H1 (cell line): ENCODE results near the gene ARHGAP22. TPM values are rescaled to one million over a fixed set of nuclear protein-coding genes. Genes with fewer than 3 reads are reported as not detected.

Source experiments
- CTCF ChIA-PET: fragments of 300-600 bp; sonication (Branson Sonifier 250); formaldehyde crosslinking; loops from one replicate; lab custom pipeline; 2021; ENCODE audit not compliant: partially characterized antibody; lab: Charles Lee
- POLR2A ChIA-PET: fragments of 300-600 bp; sonication (Branson Sonifier 250); formaldehyde crosslinking; loops from one replicate; lab custom pipeline; 2021; ENCODE audit warnings: inconsistent platforms; ENCODE audit not compliant: partially characterized antibody; lab: Charles Lee
- DNase-seq, 2 experiments: peaks; one replicate each; pipeline versions ENCODE4 v3.0.0 to v3.0.0-alpha.2; 2010 to 2022; ENCODE audit warnings: low spot score in 2 of 2, low read depth in 1 of 2, mixed read lengths in 1 of 2
- FAIRE-seq: peaks from 2 replicates; lab custom pipeline; 2011; peaks lifted over from hg19 to GRCh38; lab: Jason Lieb, UNC
- H2AFZ ChIP-seq: 2 replicates; pipeline ENCODE4 v1.8.1; 2012; ENCODE audit warnings: low read length, inconsistent platforms
- H2AK5ac ChIP-seq: 2 replicates; pipeline ENCODE4 v1.6.1; 2013; ENCODE audit warnings: low read depth, low read length
- H2BK120ac ChIP-seq: replicated peaks from 2 replicates; pipeline ENCODE3; 2013; ENCODE audit warnings: low read depth, low read length, inconsistent platforms
- H2BK12ac ChIP-seq: 2 replicates; pipeline ENCODE4 v1.6.1; 2013; ENCODE audit warnings: low read depth, low read length
- H2BK15ac ChIP-seq: 2 replicates; pipeline ENCODE4 v1.6.1; 2013; ENCODE audit warnings: low read length
- H2BK20ac ChIP-seq: 2 replicates; pipeline ENCODE4 v1.6.1; 2013; ENCODE audit warnings: low read length
- H2BK5ac ChIP-seq: 2 replicates; pipeline ENCODE4 v1.6.1; 2013; ENCODE audit warnings: low read depth, low read length
- H3K14ac ChIP-seq: 2 replicates; pipeline ENCODE4 v1.6.1; 2013; ENCODE audit warnings: inconsistent platforms; ENCODE audit not compliant: insufficient read length
- H3K18ac ChIP-seq: 2 replicates; pipeline ENCODE4 v1.6.1; 2013; ENCODE audit warnings: low read length; ENCODE audit errors: extremely low read depth
- H3K23ac ChIP-seq: 2 replicates; pipeline ENCODE4 v1.6.1; 2013; ENCODE audit warnings: inconsistent platforms; ENCODE audit not compliant: insufficient read length
- H3K23me2 ChIP-seq: 2 replicates; pipeline ENCODE4 v1.6.1; 2013; ENCODE audit warnings: low read depth, low read length
- H3K27ac ChIP-seq: 2 replicates; pipeline ENCODE4 v1.6.1; 2011; ENCODE audit warnings: low read depth, low read length, inconsistent platforms
- H3K27me3 ChIP-seq, 4 experiments: replicated peaks in 1 of 4; 1 replicate in 1 of 4; 2 replicates in 3 of 4; pipeline versions ENCODE4 v1.6.1 to v1.8.1; 2011 to 2013; ENCODE audit warnings: low read length in 3 of 4, mild to moderate bottlenecking in 3 of 4, inconsistent platforms in 2 of 4, mixed read lengths in 2 of 4, moderate library complexity in 1 of 4; ENCODE audit not compliant: control insufficient read depth in 3 of 4, insufficient read depth in 3 of 4; ENCODE audit errors: extremely low read depth in 1 of 4
- H3K36me3 ChIP-seq, 4 experiments: 2 replicates each; pipeline versions ENCODE4 v1.6.1 to v1.8.1; 2011 to 2013; ENCODE audit warnings: mild to moderate bottlenecking in 4 of 4, low read length in 3 of 4, moderate library complexity in 2 of 4, control low read depth in 1 of 4, inconsistent platforms in 1 of 4; ENCODE audit not compliant: insufficient read depth in 4 of 4, control insufficient read depth in 2 of 4
- H3K4ac ChIP-seq: replicated peaks from 2 replicates; pipeline ENCODE3; 2013; ENCODE audit warnings: low read length, low read depth, mixed read lengths, inconsistent platforms; ENCODE audit not compliant: insufficient read length
- H3K4me1 ChIP-seq, 4 experiments: replicated peaks in 1 of 4; 1 replicate in 1 of 4; 2 replicates in 3 of 4; pipeline versions ENCODE4 v1.6.1 to v1.8.1; 2011 to 2013; ENCODE audit warnings: low read length in 3 of 4, inconsistent platforms in 2 of 4, mixed read lengths in 1 of 4; ENCODE audit not compliant: insufficient read depth in 4 of 4, control insufficient read depth in 3 of 4
- H3K4me2 ChIP-seq, 2 experiments: 2 replicates each; pipeline versions ENCODE4 v1.6.1 to v1.8.1; 2011 to 2013; ENCODE audit warnings: low read depth in 2 of 2, low read length in 2 of 2, control low read depth in 1 of 2, inconsistent platforms in 1 of 2, mild to moderate bottlenecking in 1 of 2; ENCODE audit not compliant: insufficient read depth in 1 of 2
- H3K4me3 ChIP-seq, 4 experiments: fragments of 200-600, 300-600 bp in 1 of 4; sonication (generic), shearing (Covaris generic), sonication (Bioruptor Twin) in 1 of 4; 2 replicates each; pipeline versions ENCODE4 v1.5.1 to v1.8.1; 2011 to 2016; ENCODE audit warnings: low read length in 4 of 4, low read depth in 3 of 4, control low read depth in 2 of 4, inconsistent platforms in 2 of 4, mild to moderate bottlenecking in 2 of 4, mixed read lengths in 1 of 4, moderate library complexity in 1 of 4; ENCODE audit not compliant: insufficient read depth in 2 of 4; ENCODE audit errors: extremely low read depth in 1 of 4
- H3K56ac ChIP-seq: replicated peaks from 2 replicates; pipeline ENCODE3; 2013; ENCODE audit warnings: low read depth, mild to moderate bottlenecking, mixed read lengths, low read length, inconsistent platforms; ENCODE audit not compliant: insufficient read length
- H3K79me1 ChIP-seq: 2 replicates; pipeline ENCODE4 v1.6.1; 2013; ENCODE audit warnings: low read depth, low read length, control low read depth
- H3K79me2 ChIP-seq, 2 experiments: 2 replicates each; pipeline versions ENCODE4 v1.6.1 to v1.8.1; 2012 to 2013; ENCODE audit warnings: low read length in 2 of 2, mild to moderate bottlenecking in 2 of 2, inconsistent platforms in 1 of 2; ENCODE audit not compliant: insufficient read depth in 2 of 2, control insufficient read depth in 1 of 2
- H3K9ac ChIP-seq, 4 experiments: replicated peaks in 1 of 4; 1 replicate in 1 of 4; 2 replicates in 3 of 4; pipeline versions ENCODE4 v1.6.1 to v1.8.1; 2011 to 2013; ENCODE audit warnings: low read depth in 3 of 4, low read length in 3 of 4, control low read depth in 2 of 4, mild to moderate bottlenecking in 2 of 4, moderate library complexity in 2 of 4, inconsistent platforms in 1 of 4; ENCODE audit errors: extremely low read depth in 1 of 4
- H3K9me3 ChIP-seq, 2 experiments: 2 replicates each; pipeline versions ENCODE4 v1.6.1 to v1.8.1; 2012 to 2013; ENCODE audit warnings: mild to moderate bottlenecking in 2 of 2, moderate library complexity in 2 of 2, control low read depth in 1 of 2, inconsistent platforms in 1 of 2, low read depth in 1 of 2, low read length in 1 of 2, mixed read lengths in 1 of 2; ENCODE audit not compliant: insufficient read depth in 2 of 2
- H4K20me1 ChIP-seq, 2 experiments: replicated peaks in 1 of 2; 2 replicates each; pipeline versions ENCODE3 to v1.8.1; 2011 to 2013; ENCODE audit warnings: inconsistent platforms in 2 of 2, low read length in 2 of 2, mild to moderate bottlenecking in 1 of 2; ENCODE audit not compliant: insufficient read depth in 2 of 2, control insufficient read depth in 1 of 2
- H4K5ac ChIP-seq: 2 replicates; pipeline ENCODE4 v1.6.1; 2013; ENCODE audit warnings: low read length, low read depth, mixed read lengths, inconsistent platforms; ENCODE audit not compliant: insufficient read length
- H4K8ac ChIP-seq: 2 replicates; pipeline ENCODE4 v1.8.0; 2013; ENCODE audit warnings: mild to moderate bottlenecking, moderate library complexity, low read length, inconsistent platforms; ENCODE audit not compliant: insufficient read depth; ENCODE audit errors: extremely low read depth
- H4K91ac ChIP-seq: replicated peaks from 2 replicates; pipeline ENCODE3; 2013; ENCODE audit warnings: low read length, mixed read lengths, inconsistent platforms; ENCODE audit not compliant: insufficient read length
- BCL11A ChIP-seq, 2 experiments: IDR thresholded peaks; one replicate each; pipeline ENCODE4 v1.6.1; 2011; ENCODE audit warnings: low read depth in 2 of 2, low read length in 2 of 2, mild to moderate bottlenecking in 2 of 2
- CHD1 ChIP-seq: IDR thresholded peaks from 2 replicates; pipeline ENCODE4 v1.6.1; 2012; ENCODE audit warnings: low read depth, low read length, improper control_type of control experiment
- E2F6 ChIP-seq: IDR thresholded peaks from 2 replicates; pipeline ENCODE4 v1.6.1; 2012; ENCODE audit warnings: inconsistent platforms
- HDAC2 ChIP-seq, 2 experiments: fragments of 300-600 bp in 1 of 2; sonication (generic) in 1 of 2; IDR thresholded peaks; 2 replicates each; pipeline ENCODE4 v1.6.1; 2011 to 2012; ENCODE audit warnings: low read depth in 2 of 2, low read length in 2 of 2, mild to moderate bottlenecking in 2 of 2, moderate library complexity in 2 of 2, borderline replicate concordance in 1 of 2, inconsistent platforms in 1 of 2
- JUN ChIP-seq: IDR thresholded peaks from 2 replicates; pipeline ENCODE4 v1.6.1; 2011; ENCODE audit warnings: low read depth, mild to moderate bottlenecking, improper control_type of control experiment, low read length
- KDM4A ChIP-seq: IDR thresholded peaks from one replicate; pipeline ENCODE4 v1.7.1; 2012; ENCODE audit warnings: low read depth, mild to moderate bottlenecking, moderate library complexity, low read length, inconsistent platforms; ENCODE audit not compliant: severe bottlenecking
- POLR2AphosphoS5 ChIP-seq: IDR thresholded peaks from 2 replicates; pipeline ENCODE4 v1.6.1; 2011; ENCODE audit warnings: low read depth, low read length
- RAD21 ChIP-seq, 2 experiments: IDR thresholded peaks in 1 of 2; conservative IDR thresholded peaks in 1 of 2; 2 replicates each; pipeline ENCODE4 v1.6.1; 2011; ENCODE audit warnings: low read depth in 2 of 2, low read length in 2 of 2, improper control_type of control experiment in 1 of 2, inconsistent platforms in 1 of 2, mild to moderate bottlenecking in 1 of 2, moderate library complexity in 1 of 2
- RBBP5 ChIP-seq: IDR thresholded peaks from 2 replicates; pipeline ENCODE4 v1.7.1; 2012; ENCODE audit warnings: low read depth, mild to moderate bottlenecking, inconsistent platforms, low read length, moderate library complexity, borderline replicate concordance
- RXRA ChIP-seq: IDR thresholded peaks from 2 replicates; pipeline ENCODE4 v1.6.1; 2011; ENCODE audit warnings: low read depth, mild to moderate bottlenecking, low read length, moderate library complexity; ENCODE audit not compliant: insufficient read depth
- SP2 ChIP-seq: IDR thresholded peaks from 2 replicates; pipeline ENCODE4 v1.6.1; 2012; ENCODE audit warnings: mild to moderate bottlenecking, low read length, inconsistent platforms
- SRF ChIP-seq: IDR thresholded peaks from 2 replicates; pipeline ENCODE4 v1.6.1; 2011; ENCODE audit warnings: mild to moderate bottlenecking, low read depth, low read length, moderate library complexity
- TAF7 ChIP-seq: optimal IDR thresholded peaks from 2 replicates; pipeline ENCODE3; 2011; ENCODE audit warnings: low read depth, mild to moderate bottlenecking, inconsistent platforms, low read length, moderate library complexity, borderline replicate concordance
- WGBS, 2 experiments: shearing (Covaris generic) in 1 of 2; methylation state at CpG; one replicate each; pipeline versions ENCODE4 v1.1.6 to v1.1.7; 2013 to 2015; ENCODE audit warnings: low lambda C conversion rate in 2 of 2, mixed read lengths in 2 of 2, inconsistent platforms in 1 of 2, low coverage in 1 of 2, missing lambda C conversion rate in 1 of 2; ENCODE audit not compliant: insufficient replicate concordance in 2 of 2, insufficient coverage in 1 of 2, insufficient read length in 1 of 2; ENCODE audit errors: extremely low coverage in 1 of 2, missing lambda C conversion rate in 1 of 2; 5-methylcytosine and 5-hydroxymethylcytosine counted together
- polyA plus RNA-seq, 7 experiments: library from polyadenylated mRNA; depleted of rRNA in 3 of 7; stranded (reverse) in 5 of 7; unstranded in 2 of 7; fragments of >200 nt in 5 of 7; fragments of 200-250 nt in 2 of 7; gene quantifications; 1 replicate in 5 of 7; 2 replicates in 1 of 7; 4 replicates in 1 of 7; pipeline versions ENCODE4 v1.2.1 to v1.2.3, GENCODE V29; 2011 to 2013; ENCODE audit warnings: missing spikeins in 2 of 7, mixed read lengths in 2 of 7
- total RNA-seq: library from RNA; stranded (reverse); fragmentation: NEBNext Ultra II Directional; extraction: Animal tissue kit (Norgen Biotek cat#: 25700); gene quantifications from 2 replicates; pipeline ENCODE4 v1.2.1, GENCODE V29; 2021

The ARHGAP22 gene
- total and polyA plus RNA-seq, 2 of the 8 experiments (the other 6 are each of a cell fraction or from before 2014, with no cell fraction given), result 3.6 to 11.2 TPM

- H3K79me1 ChIP-seq, result no peaks in the 10 kb centered on the region
- no peak for TF ChIP-seq BCL11A (IDR thresholded peaks at IDR 0.05; ENCODE audit: low read depth in 2 of 2, low read length in 2 of 2)
- no peak for TF ChIP-seq HDAC2 (IDR thresholded peaks at IDR 0.05; ENCODE audit: borderline replicate concordance in 1 of 2, low read depth in 2 of 2, low read length in 2 of 2)
- no peak for TF ChIP-seq CHD1
- no peak for TF ChIP-seq E2F6
- no peak for TF ChIP-seq KDM4A
- TF ChIP-seq RBBP5, result no peak
- TF ChIP-seq TAF7, result no peak
- no peak for TF ChIP-seq RAD21 (IDR thresholded peaks at IDR 0.05 in 1 of 2, conservative IDR thresholded peaks at IDR 0.05 in 1 of 2; ENCODE audit: low read depth in 2 of 2, low read length in 2 of 2)
- no peak for TF ChIP-seq SRF
- no peak for TF ChIP-seq POLR2AphosphoS5
- TF ChIP-seq SP2, result no peak
- TF ChIP-seq JUN, result no peak
- TF ChIP-seq RXRA, result no peak
- TF ChIP-seq, all 59 proteins: peak for 0
- H3K36me3 ChIP-seq, result no peaks in the 10 kb centered on the region
- peaks cover 0 to 4% (median 3%) of the 10 kb centered on the region in 4 experiments; a peak in 5 of 7 replicates for H3K4me1 ChIP-seq
- no peak overlapping the region for H3K23ac ChIP-seq
- no peak overlapping the region; the same call in 1 of the 2 replicates for H2BK12ac ChIP-seq
- no peak overlapping the region for H4K5ac ChIP-seq
- H3K23me2 ChIP-seq, result no peaks in the 10 kb centered on the region
- H3K9ac ChIP-seq, result no peak overlapping the region
- peaks cover 13 to 16% of the 10 kb centered on the region in 2 experiments; a peak in 3 of 4 replicates for H3K9me3 ChIP-seq
- WGBS, 2 experiments, result 85% methylated on average over 5 of the region's 5 CpGs; no CpG with 5 or more reads in 1 of the 2 experiments
- H4K8ac ChIP-seq, result no peak overlapping the region
- no peak overlapping the region for H2BK120ac ChIP-seq
- no peak for FAIRE-seq
- H3K27ac ChIP-seq, result no peak overlapping the region
- no peaks in the 10 kb centered on the region for H4K20me1 ChIP-seq
- H2AK5ac ChIP-seq, result no peak overlapping the region
- no peak overlapping the region for H3K14ac ChIP-seq
- POLR2A ChIA-PET, result no interaction called here
- no peak overlapping the region for H2BK20ac ChIP-seq
- no peaks in the 10 kb centered on the region for H3K27me3 ChIP-seq
- H2BK15ac ChIP-seq, result no peak overlapping the region
- H2BK5ac ChIP-seq, result no peak overlapping the region
- H2AFZ ChIP-seq, result no peak overlapping the region
- no peak overlapping the region for H3K18ac ChIP-seq
- no peak overlapping the region for H3K4me3 ChIP-seq
- H3K56ac ChIP-seq, result no peak overlapping the region
- no peak overlapping the region for H4K91ac ChIP-seq
- H3K4me2 ChIP-seq, result no peak overlapping the region
- no peaks in the 10 kb centered on the region for H3K79me2 ChIP-seq
- DNase-seq, result no peak
- CTCF ChIA-PET, result interaction anchor here (0.7 to 18.5 kb wide), 6 partner anchors 14 to 41 kb away, joined by 3 to 172 read pairs (median 10); partner anchors contain the start of gene ARHGAP22
- no peak overlapping the region for H3K4ac ChIP-seq
Observed at GRCh38 chr10:48589266-48589665, 15.6 kb downstream of the ARHGAP22 start.
